A549 (cell line): ENCODE data around the gene ATAD1. TPM values are rescaled to one million over a fixed set of nuclear protein-coding genes. Genes with fewer than 3 reads are reported as not detected.

Experiments
- ATAC-seq, 2 experiments: fragments of 200-7000 bp in 1 of 2; fragments of >200 bp in 1 of 2; cut with Nextera tagmentation in 1 of 2; cut with Tn5 transposase in 1 of 2; 3 replicates each; pipeline versions ENCODE4 v1.8.0 to v1.9.1; 2018 to 2020; ENCODE audit warnings: mild to moderate bottlenecking in 1 of 2, moderate library complexity in 1 of 2
- CTCF ChIA-PET: fragments of 300-600 bp; sonication (Branson Sonifier 250); formaldehyde crosslinking; extraction: SDS; loops from one replicate; lab custom pipeline; 2021; ENCODE audit warnings: antibody characterized with exemption, inconsistent platforms; lab: Yijun Ruan, JAX
- POLR2A ChIA-PET: fragments of 350-600 bp; formaldehyde crosslinking; extraction: SDS; loops from one replicate; lab custom pipeline; 2021; ENCODE audit warnings: antibody characterized with exemption, inconsistent platforms; lab: Yijun Ruan, JAX
- DNase-seq, 2 experiments: peaks; one replicate each; pipeline versions ENCODE4 v3.0.0 to v3.0.0-alpha.2; 2011 to 2016; ENCODE audit warnings: low read depth in 1 of 2, low spot score in 1 of 2
- FAIRE-seq: peaks from 2 replicates; lab custom pipeline; 2011; peaks lifted over from hg19 to GRCh38; lab: Jason Lieb, UNC
- H3K27ac ChIP-seq, 2 experiments: fragments of >200 bp; sonication (Bioruptor Twin); formaldehyde crosslinking; 3 replicates each; pipeline ENCODE4 v1.5.1; 2016 to 2017
- H3K4me1 ChIP-seq: fragments of >200 bp; sonication (Bioruptor Twin); formaldehyde crosslinking; 3 replicates; pipeline ENCODE4 v1.6.1; 2016
- H3K4me2 ChIP-seq: fragments of >200 bp; sonication (Bioruptor Twin); formaldehyde crosslinking; 3 replicates; pipeline ENCODE4 v1.6.1; 2016
- H3K4me3 ChIP-seq: fragments of >200 bp; sonication (Bioruptor Twin); formaldehyde crosslinking; 3 replicates; pipeline ENCODE4 v1.5.1; 2016
- H3K9me3 ChIP-seq: fragments of >200 bp; sonication (Bioruptor Twin); formaldehyde crosslinking; 3 replicates; pipeline ENCODE4 v1.6.1; 2016
- BHLHE40 ChIP-seq: IDR thresholded peaks from 2 replicates; pipeline ENCODE4 v1.6.1; 2012; ENCODE audit warnings: low read depth, low read length, inconsistent platforms
- CBX8 ChIP-seq: fragments of 200-600 bp; sonication (generic); IDR thresholded peaks from 2 replicates; pipeline ENCODE4 v1.6.1; 2016
- CEBPB ChIP-seq, 2 experiments: fragments of >200 bp in 1 of 2; sonication (Bioruptor Twin) in 1 of 2; formaldehyde crosslinking in 1 of 2; IDR thresholded peaks; 2 replicates each; pipeline ENCODE4 v1.6.1; 2012 to 2016
- EP300 ChIP-seq, 2 experiments: fragments of >200 bp; sonication (Bioruptor Twin); formaldehyde crosslinking; IDR thresholded peaks; 2 replicates in 1 of 2; 3 replicates in 1 of 2; pipeline ENCODE4 v1.6.1; 2016 to 2017
- FOSB ChIP-seq: fragments of 250-450 bp; sonication (Bioruptor Pico); IDR thresholded peaks from 2 replicates; pipeline ENCODE4 v1.5.0; 2020; ENCODE audit warnings: mild to moderate bottlenecking, moderate library complexity
- GATA3 ChIP-seq: IDR thresholded peaks from 2 replicates; pipeline ENCODE4 v1.6.1; 2012; ENCODE audit warnings: borderline replicate concordance
- HEYL ChIP-seq: fragments of 250-450 bp; sonication (Bioruptor Pico); IDR thresholded peaks from 2 replicates; pipeline ENCODE4 v1.8.0; 2021; ENCODE audit warnings: mild to moderate bottlenecking, moderate library complexity
- HOXB13 ChIP-seq: fragments of 250-450 bp; sonication (Bioruptor Pico); IDR thresholded peaks from 2 replicates; pipeline ENCODE4 v1.5.0; 2020; ENCODE audit warnings: low read depth, mild to moderate bottlenecking, moderate library complexity
- JUNB ChIP-seq: fragments of >200 bp; sonication (Bioruptor Twin); formaldehyde crosslinking; IDR thresholded peaks from 2 replicates; pipeline ENCODE4 v1.6.1; 2016
- KDM1A ChIP-seq: fragments of 200-600 bp; sonication (generic); IDR thresholded peaks from 2 replicates; pipeline ENCODE4 v1.6.1; 2016; ENCODE audit warnings: low read depth, mild to moderate bottlenecking
- NR3C1 ChIP-seq: fragments of >200 bp; sonication (Bioruptor Twin); formaldehyde crosslinking; IDR thresholded peaks from 3 replicates; pipeline ENCODE4 v1.6.1; 2017
- PHF8 ChIP-seq: fragments of 200-600 bp; sonication (generic); IDR thresholded peaks from 2 replicates; pipeline ENCODE4 v1.6.1; 2016; ENCODE audit warnings: low read depth, mild to moderate bottlenecking, antibody characterized with exemption, moderate library complexity, borderline replicate concordance
- RAD21 ChIP-seq, 2 experiments: fragments of >200 bp in 1 of 2; sonication (Bioruptor Twin) in 1 of 2; formaldehyde crosslinking in 1 of 2; IDR thresholded peaks in 1 of 2; conservative IDR thresholded peaks in 1 of 2; 2 replicates in 1 of 2; 3 replicates in 1 of 2; pipeline ENCODE4 v1.6.1; 2012 to 2018; ENCODE audit warnings: inconsistent platforms in 1 of 2
- RCOR1 ChIP-seq: fragments of 150-350 bp; IDR thresholded peaks from 2 replicates; pipeline ENCODE4 v1.6.1; 2014; ENCODE audit warnings: antibody characterized with exemption, low read length, low read depth
- RFX5 ChIP-seq: fragments of 450-650 bp; IDR thresholded peaks from 2 replicates; pipeline ENCODE4 v1.7.1; 2014; ENCODE audit warnings: antibody characterized with exemption, mild to moderate bottlenecking, moderate library complexity
- TP53 ChIP-seq: fragments of 250-450 bp; sonication (Bioruptor Pico); IDR thresholded peaks from 2 replicates; pipeline ENCODE4 v1.5.0; 2021; ENCODE audit warnings: mild to moderate bottlenecking, moderate library complexity
- ZFP36 ChIP-seq: fragments of 450-650 bp; IDR thresholded peaks from 2 replicates; pipeline ENCODE4 v1.6.1; 2014; ENCODE audit warnings: borderline replicate concordance; ENCODE audit not compliant: partially characterized antibody
- WGBS: methylation state at CpG from one replicate; pipeline ENCODE4 v1.1.6; 2017; ENCODE audit errors: missing lambda C conversion rate; 5-methylcytosine and 5-hydroxymethylcytosine counted together
- polyA plus RNA-seq, 4 experiments: library from polyadenylated mRNA; depleted of rRNA in 3 of 4; stranded (reverse); fragments of >200 nt; fragmentation: RNase III in 1 of 4; extraction: RNeasy Plus Mini Kit Qiagen cat#74134 plus additional on column Dnase treatment in 1 of 4; gene quantifications; 2 replicates in 3 of 4; 3 replicates in 1 of 4; pipeline ENCODE4 v1.2.3, GENCODE V29; 2011 to 2017
- TF ChIP-seq, protein P1 (sequence below): fragments of 200-600 bp; sonication (generic); IDR thresholded peaks from 2 replicates; pipeline ENCODE4 v1.6.1; 2016; ENCODE audit warnings: antibody characterized with exemption, mild to moderate bottlenecking, moderate library complexity
- TF ChIP-seq, protein P2 (sequence below): fragments of 250-450 bp; sonication (Bioruptor Pico); IDR thresholded peaks from 2 replicates; pipeline ENCODE4 v1.5.0; 2020; ENCODE audit warnings: low read depth, mild to moderate bottlenecking, moderate library complexity
- TF ChIP-seq, protein P3 (sequence below): fragments of 150-350 bp; IDR thresholded peaks from 2 replicates; pipeline ENCODE4 v1.6.1; 2014; ENCODE audit warnings: low read depth, mild to moderate bottlenecking, low read length
- TF ChIP-seq, protein P4 (sequence below): fragments of >200 bp; sonication (Bioruptor Twin); formaldehyde crosslinking; IDR thresholded peaks from 2 replicates; pipeline ENCODE4 v1.6.1; 2016
- TF ChIP-seq, protein P5 (sequence below): fragments of 250-450 bp; sonication (Bioruptor Pico); IDR thresholded peaks from 2 replicates; pipeline ENCODE4 v1.5.0; 2021; ENCODE audit warnings: mild to moderate bottlenecking, moderate library complexity, borderline replicate concordance

The ATAD1 gene
- polyA plus RNA-seq, 2 of the 4 experiments (the other 2 are of a cell fraction): 32.3 to 94.8 TPM

DNA sequence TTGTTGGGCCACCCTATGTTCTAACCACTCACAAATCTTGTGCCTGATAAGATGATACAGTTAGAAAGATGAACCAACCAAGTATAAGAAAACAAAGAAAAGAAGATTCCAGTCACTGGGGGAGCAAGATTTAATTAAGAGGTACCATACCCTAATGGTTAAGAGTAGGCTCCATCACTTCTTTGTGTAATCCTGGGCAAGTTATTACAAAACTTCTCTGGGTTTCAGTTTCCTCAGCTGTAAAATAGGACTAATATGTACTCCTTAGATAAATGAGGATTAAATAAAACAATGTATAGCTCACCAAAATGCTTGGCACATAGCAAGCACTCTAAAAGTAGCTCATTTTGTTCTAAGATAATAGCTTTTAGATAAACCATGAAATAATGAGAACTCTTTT lies 58.5 kb downstream of the ATAD1 start:
- peaks cover 19% of the 10 kb centered on the region for H3K4me1 ChIP-seq
- no peak for FAIRE-seq
- H3K27ac ChIP-seq: no peak overlapping the region
- TF ChIP-seq KDM1A (no peak), TP53 (CRISPR knock-in tag) (no peak), FOSB (CRISPR knock-in tag) (no peak)
- TF ChIP-seq, protein P1, sequence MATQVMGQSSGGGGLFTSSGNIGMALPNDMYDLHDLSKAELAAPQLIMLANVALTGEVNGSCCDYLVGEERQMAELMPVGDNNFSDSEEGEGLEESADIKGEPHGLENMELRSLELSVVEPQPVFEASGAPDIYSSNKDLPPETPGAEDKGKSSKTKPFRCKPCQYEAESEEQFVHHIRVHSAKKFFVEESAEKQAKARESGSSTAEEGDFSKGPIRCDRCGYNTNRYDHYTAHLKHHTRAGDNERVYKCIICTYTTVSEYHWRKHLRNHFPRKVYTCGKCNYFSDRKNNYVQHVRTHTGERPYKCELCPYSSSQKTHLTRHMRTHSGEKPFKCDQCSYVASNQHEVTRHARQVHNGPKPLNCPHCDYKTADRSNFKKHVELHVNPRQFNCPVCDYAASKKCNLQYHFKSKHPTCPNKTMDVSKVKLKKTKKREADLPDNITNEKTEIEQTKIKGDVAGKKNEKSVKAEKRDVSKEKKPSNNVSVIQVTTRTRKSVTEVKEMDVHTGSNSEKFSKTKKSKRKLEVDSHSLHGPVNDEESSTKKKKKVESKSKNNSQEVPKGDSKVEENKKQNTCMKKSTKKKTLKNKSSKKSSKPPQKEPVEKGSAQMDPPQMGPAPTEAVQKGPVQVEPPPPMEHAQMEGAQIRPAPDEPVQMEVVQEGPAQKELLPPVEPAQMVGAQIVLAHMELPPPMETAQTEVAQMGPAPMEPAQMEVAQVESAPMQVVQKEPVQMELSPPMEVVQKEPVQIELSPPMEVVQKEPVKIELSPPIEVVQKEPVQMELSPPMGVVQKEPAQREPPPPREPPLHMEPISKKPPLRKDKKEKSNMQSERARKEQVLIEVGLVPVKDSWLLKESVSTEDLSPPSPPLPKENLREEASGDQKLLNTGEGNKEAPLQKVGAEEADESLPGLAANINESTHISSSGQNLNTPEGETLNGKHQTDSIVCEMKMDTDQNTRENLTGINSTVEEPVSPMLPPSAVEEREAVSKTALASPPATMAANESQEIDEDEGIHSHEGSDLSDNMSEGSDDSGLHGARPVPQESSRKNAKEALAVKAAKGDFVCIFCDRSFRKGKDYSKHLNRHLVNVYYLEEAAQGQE: no peak
- no peaks in the 10 kb centered on the region for H3K9me3 ChIP-seq
- ChIA-PET CTCF (interaction anchor here (0.7 to 2.5 kb wide), 3 partner anchors 9 to 25 kb away, joined by 4 to 9 read pairs (median 4); no protein-coding TSS in a partner anchor), POLR2A (no interaction called here)
- ATAC-seq: no peak
- H3K4me3 ChIP-seq: no peak overlapping the region
- no peak for DNase-seq
- no peak overlapping the region for H3K4me2 ChIP-seq

DNA sequence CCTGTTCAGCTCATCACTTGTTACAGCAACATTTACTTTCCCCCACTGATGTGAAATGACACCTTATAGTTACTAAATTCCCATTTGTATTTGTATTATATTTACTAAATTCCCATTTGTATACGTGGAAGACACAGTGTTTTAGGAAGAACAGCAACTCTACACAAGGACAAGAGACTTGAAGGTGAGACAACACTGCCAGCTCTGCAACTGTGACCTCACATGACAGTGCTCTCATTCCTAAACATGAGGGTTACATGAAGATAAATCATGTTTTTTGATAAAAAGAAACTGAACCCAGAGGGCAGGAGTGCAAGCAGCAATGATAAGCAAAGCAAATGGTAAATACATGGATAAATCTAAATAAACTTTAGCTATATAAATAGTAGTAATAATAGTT lies 60.3 kb downstream of the ATAD1 start:
- H3K9me3 ChIP-seq: no peaks in the 10 kb centered on the region
- 87% methylated on average over 1 of the region's 1 CpG for WGBS
- ChIA-PET CTCF (interaction anchor here (0.7 to 1.7 kb wide), 5 partner anchors 10 to 253 kb away, joined by 3 to 5 read pairs (median 4); partner anchors contain the start of gene MINPP1), POLR2A (no interaction called here)
- H3K4me2 ChIP-seq: no peak overlapping the region
- ATAC-seq (no peak), DNase-seq (no peak), FAIRE-seq (no peak)
- H3K27ac ChIP-seq: no peak overlapping the region
- no peak for TF ChIP-seq RFX5
- no peak for TF ChIP-seq CBX8
- TF ChIP-seq RAD21 (conservative IDR thresholded peaks at IDR 0.05 in 1 of 2, IDR thresholded peaks at IDR 0.05 in 1 of 2): no peak
- no peak for TF ChIP-seq CEBPB (IDR thresholded peaks at IDR 0.05)
- TF ChIP-seq, protein P2, sequence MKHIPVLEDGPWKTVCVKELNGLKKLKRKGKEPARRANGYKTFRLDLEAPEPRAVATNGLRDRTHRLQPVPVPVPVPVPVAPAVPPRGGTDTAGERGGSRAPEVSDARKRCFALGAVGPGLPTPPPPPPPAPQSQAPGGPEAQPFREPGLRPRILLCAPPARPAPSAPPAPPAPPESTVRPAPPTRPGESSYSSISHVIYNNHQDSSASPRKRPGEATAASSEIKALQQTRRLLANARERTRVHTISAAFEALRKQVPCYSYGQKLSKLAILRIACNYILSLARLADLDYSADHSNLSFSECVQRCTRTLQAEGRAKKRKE: no peak
- no peak for TF ChIP-seq FOSB (CRISPR knock-in tag)
- no peak for TF ChIP-seq HEYL
- no peak for TF ChIP-seq ZFP36
- TF ChIP-seq GATA3: no peak
- no peak for TF ChIP-seq RCOR1
- no peak for TF ChIP-seq JUNB
- TF ChIP-seq BHLHE40: no peak
- no peak for TF ChIP-seq NR3C1
- TF ChIP-seq HOXB13 (CRISPR knock-in tag): no peak
- TF ChIP-seq, protein P3, sequence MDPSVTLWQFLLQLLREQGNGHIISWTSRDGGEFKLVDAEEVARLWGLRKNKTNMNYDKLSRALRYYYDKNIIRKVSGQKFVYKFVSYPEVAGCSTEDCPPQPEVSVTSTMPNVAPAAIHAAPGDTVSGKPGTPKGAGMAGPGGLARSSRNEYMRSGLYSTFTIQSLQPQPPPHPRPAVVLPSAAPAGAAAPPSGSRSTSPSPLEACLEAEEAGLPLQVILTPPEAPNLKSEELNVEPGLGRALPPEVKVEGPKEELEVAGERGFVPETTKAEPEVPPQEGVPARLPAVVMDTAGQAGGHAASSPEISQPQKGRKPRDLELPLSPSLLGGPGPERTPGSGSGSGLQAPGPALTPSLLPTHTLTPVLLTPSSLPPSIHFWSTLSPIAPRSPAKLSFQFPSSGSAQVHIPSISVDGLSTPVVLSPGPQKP: no peak
- TF ChIP-seq PHF8: no peak
- TF ChIP-seq, protein P4, sequence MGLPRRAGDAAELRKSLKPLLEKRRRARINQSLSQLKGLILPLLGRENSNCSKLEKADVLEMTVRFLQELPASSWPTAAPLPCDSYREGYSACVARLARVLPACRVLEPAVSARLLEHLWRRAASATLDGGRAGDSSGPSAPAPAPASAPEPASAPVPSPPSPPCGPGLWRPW: no peak
- TF ChIP-seq, protein P5, sequence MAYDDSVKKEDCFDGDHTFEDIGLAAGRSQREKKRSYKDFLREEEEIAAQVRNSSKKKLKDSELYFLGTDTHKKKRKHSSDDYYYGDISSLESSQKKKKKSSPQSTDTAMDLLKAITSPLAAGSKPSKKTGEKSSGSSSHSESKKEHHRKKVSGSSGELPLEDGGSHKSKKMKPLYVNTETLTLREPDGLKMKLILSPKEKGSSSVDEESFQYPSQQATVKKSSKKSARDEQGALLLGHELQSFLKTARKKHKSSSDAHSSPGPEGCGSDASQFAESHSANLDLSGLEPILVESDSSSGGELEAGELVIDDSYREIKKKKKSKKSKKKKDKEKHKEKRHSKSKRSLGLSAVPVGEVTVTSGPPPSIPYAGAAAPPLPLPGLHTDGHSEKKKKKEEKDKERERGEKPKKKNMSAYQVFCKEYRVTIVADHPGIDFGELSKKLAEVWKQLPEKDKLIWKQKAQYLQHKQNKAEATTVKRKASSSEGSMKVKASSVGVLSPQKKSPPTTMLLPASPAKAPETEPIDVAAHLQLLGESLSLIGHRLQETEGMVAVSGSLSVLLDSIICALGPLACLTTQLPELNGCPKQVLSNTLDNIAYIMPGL (CRISPR knock-in tag): no peak
- TF ChIP-seq EP300 (IDR thresholded peaks at IDR 0.05): no peak
- no peak overlapping the region for H3K4me3 ChIP-seq
- peaks cover 15% of the 10 kb centered on the region for H3K4me1 ChIP-seq
